ENCODE data around the gene DERL2. TPM values are rescaled to one million over a fixed set of nuclear protein-coding genes. Genes with fewer than 3 reads are reported as not detected.
A peak's percentile ranks its signal among the peaks of the same experiment; 100 is the strongest.

Gene DERL2
- total RNA-seq, 1 donor: 45.6 TPM

GRCh38 chr17:5527601-5528250 lies 41.7 kb upstream of the DERL2 start:
- no peak for TF ChIP-seq CTCF (IDR thresholded peaks at IDR 0.05; ENCODE audit: insufficient read depth, low read length)
- no peak for DNase-seq (ENCODE audit: low read depth)
- no peak overlapping the region for H3K4me3 ChIP-seq (ENCODE audit: low read depth, low read length)

GRCh38 chr17:5526821-5527598 lies 41.0 kb upstream of the DERL2 start:
- TF ChIP-seq CTCF (IDR thresholded peaks at IDR 0.05; ENCODE audit: insufficient read depth, low read length): no peak
- DNase-seq (ENCODE audit: low read depth): peak; percentile 95
- no peak overlapping the region for H3K4me3 ChIP-seq (ENCODE audit: low read depth, low read length)

- no peak for DNase-seq (ENCODE audit: low read depth)
- no peak for TF ChIP-seq CTCF (IDR thresholded peaks at IDR 0.05; ENCODE audit: insufficient read depth, low read length)
- no peak overlapping the region for H3K4me3 ChIP-seq (ENCODE audit: low read depth, low read length)
These were observed 37.3 kb upstream of the DERL2 start for GRCh38 chr17:5523249-5523648.

- H3K4me3 ChIP-seq (ENCODE audit: low read depth, low read length): no peak overlapping the region
- DNase-seq (ENCODE audit: low read depth): no peak
- TF ChIP-seq CTCF (IDR thresholded peaks at IDR 0.05; ENCODE audit: insufficient read depth, low read length): no peak
These were observed 36.5 kb upstream of the DERL2 start for GRCh38 chr17:5522476-5522875.

GRCh38 chr17:5516060-5516792 lies 30.2 kb upstream of the DERL2 start:
- no peak for TF ChIP-seq CTCF (IDR thresholded peaks at IDR 0.05; ENCODE audit: insufficient read depth, low read length)
- peak; percentile 97 for DNase-seq (ENCODE audit: low read depth)
- no peak overlapping the region for H3K4me3 ChIP-seq (ENCODE audit: low read depth, low read length)

GRCh38 chr17:5514976-5515375 lies 29.0 kb upstream of the DERL2 start:
- TF ChIP-seq CTCF (IDR thresholded peaks at IDR 0.05; ENCODE audit: insufficient read depth, low read length): no peak
- no peak for DNase-seq (ENCODE audit: low read depth)
- no peak overlapping the region for H3K4me3 ChIP-seq (ENCODE audit: low read depth, low read length)

Measured in fibroblast of the aortic adventitia (primary cell).